SK-N-MC (cell line): ENCODE measurements around the gene DDX53.

ENCODE experiments used
- EZH2 ChIP-seq: fragments of 200-600 bp; sonication (generic); IDR thresholded peaks from one replicate; pipeline ENCODE4 v1.6.1; 2017; ENCODE audit warnings: antibody characterized with exemption
- POLR2AphosphoS5 ChIP-seq: IDR thresholded peaks from 2 replicates; pipeline ENCODE4 v1.6.1; 2012; ENCODE audit warnings: mild to moderate bottlenecking, low read depth, low read length, borderline replicate concordance

DNA sequence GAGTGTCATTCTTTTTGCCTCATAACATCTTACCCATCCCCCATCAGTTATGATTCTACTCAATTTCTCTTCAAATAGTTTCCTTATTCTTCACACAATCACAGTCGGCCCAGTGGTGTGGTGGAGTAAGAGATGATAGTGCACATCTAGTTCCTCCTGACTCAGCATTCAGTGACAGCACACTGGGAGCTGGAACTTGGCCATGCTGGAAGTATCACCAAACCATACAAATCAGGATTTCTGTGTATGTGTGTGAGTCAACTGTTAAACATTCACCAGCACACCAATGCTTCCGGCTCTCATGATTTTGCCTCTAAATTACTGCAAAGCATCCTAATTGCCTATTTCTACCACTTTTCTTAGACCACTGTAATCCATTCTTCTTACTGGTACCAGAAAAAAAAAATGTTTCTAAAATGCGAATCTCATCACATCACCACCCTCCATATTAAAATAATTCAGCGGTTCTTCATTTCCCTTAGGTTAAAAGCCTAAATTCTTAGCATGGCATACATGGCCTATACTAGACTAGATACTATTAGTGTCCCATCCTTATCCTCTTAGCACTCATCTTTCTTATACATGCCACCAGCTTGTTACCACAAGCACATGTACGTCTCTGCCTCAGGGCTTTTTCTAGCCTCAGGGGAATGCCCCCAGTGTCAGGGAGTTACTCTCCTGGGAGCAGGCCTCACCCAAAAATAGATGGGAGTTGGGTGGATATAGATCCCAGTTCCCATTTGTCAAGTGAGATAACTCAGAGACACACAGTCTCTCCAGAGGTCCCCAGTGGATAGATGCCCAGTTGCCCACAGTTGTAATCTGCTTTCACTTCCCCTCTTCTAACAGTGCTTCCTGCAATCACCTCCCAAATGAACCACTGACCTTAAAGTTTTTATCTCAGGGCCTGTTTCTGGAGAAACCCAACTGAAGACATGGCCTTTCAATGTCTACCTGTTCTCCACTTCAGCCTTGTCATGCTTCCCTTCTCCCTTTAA is 49.2 kb upstream of the DDX53 start:
- TF ChIP-seq POLR2AphosphoS5 (no peak), EZH2 (no peak)
